ENCODE measurements around the gene KLHL24. TPM values are rescaled to one million over a fixed set of nuclear protein-coding genes. Genes with fewer than 3 reads are reported as not detected.

Gene KLHL24
- total and polyA plus RNA-seq, 2 of the 4 experiments (the other 2 are of a cell fraction): 5.7 to 25.6 TPM

DNA sequence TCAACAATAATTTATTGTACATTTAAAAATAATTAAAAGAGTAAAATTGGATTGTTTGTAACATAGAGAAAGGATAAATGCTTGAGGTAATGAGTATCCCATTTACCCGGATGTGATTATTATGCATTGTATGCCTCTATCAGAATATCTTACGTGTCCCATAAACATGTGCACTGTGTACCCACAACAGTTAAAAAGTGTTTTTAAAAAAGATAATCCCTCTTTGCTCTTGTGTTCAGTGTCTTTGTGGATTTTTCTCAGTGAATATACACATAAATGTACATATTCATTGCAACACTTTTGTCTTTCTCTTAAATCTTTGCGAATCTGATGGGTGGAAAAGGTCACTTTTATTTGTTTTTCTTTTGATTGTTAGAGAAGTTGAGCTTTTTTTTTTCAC is 82.6 kb downstream of the KLHL24 start:
- no peak overlapping the region for H2BK20ac ChIP-seq (ENCODE audit: low read depth, low read length)
- no peak overlapping the region for H3K9ac ChIP-seq (ENCODE audit: low read depth, low read length)
- no CpG with 5 or more reads among the region's 3 CpGs for WGBS, 2 experiments (ENCODE audit: extremely low coverage in 2 of 2, insufficient read length in 1 of 2)
- dilution Hi-C loops (cut with HindIII; ENCODE audit: low sequenced_read_pairs, unreplicated experiment): no loop called here
- BruUV-seq (replicated peaks): no TSS peak
- no peak overlapping the region for H4K8ac ChIP-seq (ENCODE audit: low read depth in 2 of 2, low read length in 2 of 2)
- H3K27me3 ChIP-seq (ENCODE audit: control insufficient read depth, insufficient read depth, low read length): no peaks in the 10 kb centered on the region
- peaks cover 12% of the 10 kb centered on the region for H4K20me1 ChIP-seq (ENCODE audit: insufficient read depth, low read length)
- CTCF ChIA-PET: interaction anchor here (1.3 kb wide), 1 partner anchor 39 kb away, joined by 3 read pairs; no protein-coding TSS in a partner anchor
- no peak overlapping the region for H3K18ac ChIP-seq (ENCODE audit: low read depth, low read length)
- no peak overlapping the region for H2AFZ ChIP-seq (replicated peaks; ENCODE audit: low read length, poor library complexity)
- H3K9me1 ChIP-seq (ENCODE audit: insufficient read depth, low read length): no peaks in the 10 kb centered on the region
- H3K4me3 ChIP-seq (ENCODE audit: insufficient read depth, low read depth, low read length): no peak overlapping the region
- POLR2A ChIA-PET (ENCODE audit: unreplicated experiment): interaction anchor here (0.6 kb wide), 1 partner anchor 1127 kb away, joined by 8 read pairs; no protein-coding TSS in a partner anchor
- H2AK5ac ChIP-seq (ENCODE audit: low read depth, low read length): no peak overlapping the region
- TF ChIP-seq SMC3 (IDR thresholded peaks at IDR 0.05; ENCODE audit: low read depth, low read length) (no peak), MAFK (IDR thresholded peaks at IDR 0.05; ENCODE audit: low read depth, low read length) (no peak), RAD21 (IDR thresholded peaks at IDR 0.05; ENCODE audit: low read length) (no peak), FOS (IDR thresholded peaks at IDR 0.05; ENCODE audit: low read depth, low read length) (no peak), MAZ (IDR thresholded peaks at IDR 0.05; ENCODE audit: borderline replicate concordance, low read depth, low read length) (no peak)
- TF ChIP-seq, protein P1, sequence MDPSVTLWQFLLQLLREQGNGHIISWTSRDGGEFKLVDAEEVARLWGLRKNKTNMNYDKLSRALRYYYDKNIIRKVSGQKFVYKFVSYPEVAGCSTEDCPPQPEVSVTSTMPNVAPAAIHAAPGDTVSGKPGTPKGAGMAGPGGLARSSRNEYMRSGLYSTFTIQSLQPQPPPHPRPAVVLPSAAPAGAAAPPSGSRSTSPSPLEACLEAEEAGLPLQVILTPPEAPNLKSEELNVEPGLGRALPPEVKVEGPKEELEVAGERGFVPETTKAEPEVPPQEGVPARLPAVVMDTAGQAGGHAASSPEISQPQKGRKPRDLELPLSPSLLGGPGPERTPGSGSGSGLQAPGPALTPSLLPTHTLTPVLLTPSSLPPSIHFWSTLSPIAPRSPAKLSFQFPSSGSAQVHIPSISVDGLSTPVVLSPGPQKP (IDR thresholded peaks at IDR 0.05; ENCODE audit: borderline replicate concordance, low read depth, low read length): no peak
- no peak overlapping the region for H2BK15ac ChIP-seq (ENCODE audit: low read depth, low read length)
- no peak overlapping the region for H3K23ac ChIP-seq (ENCODE audit: low read depth, low read length)
- intact Hi-C loops (cut with micrococcal nuclease): no loop called here
- H3K9me3 ChIP-seq (ENCODE audit: control insufficient read depth, insufficient read depth, low read length): no peaks in the 10 kb centered on the region
- DNase-seq: no peak
- no peak overlapping the region for H3K27ac ChIP-seq (ENCODE audit: insufficient read depth, low read length)
- H3K36me3 ChIP-seq (ENCODE audit: control insufficient read depth, insufficient read depth, low read length): peaks cover 35% of the 10 kb centered on the region
- no peak overlapping the region for H3K56ac ChIP-seq (ENCODE audit: extremely low read depth, insufficient read depth, low read length)
- no peak overlapping the region for H3K4ac ChIP-seq (ENCODE audit: low read depth, low read length)
- no peak overlapping the region for H2BK5ac ChIP-seq (ENCODE audit: low read depth, low read length, poor library complexity, severe bottlenecking)
- no peak overlapping the region for H4K5ac ChIP-seq (ENCODE audit: low read depth, low read length)
- H2BK120ac ChIP-seq (ENCODE audit: low read depth, low read length): no peak overlapping the region
- in situ Hi-C loops (cut with MboI; ENCODE audit: low sequenced_read_pairs): no loop called here
- H2AK9ac ChIP-seq (replicated peaks; ENCODE audit: low read depth, low read length, poor library complexity): no peak overlapping the region
- peaks cover 17 to 22% of the 10 kb centered on the region in 2 experiments for H3K79me1 ChIP-seq (ENCODE audit: low read depth in 1 of 2, low read length in 2 of 2)
- H3K4me1 ChIP-seq (ENCODE audit: control insufficient read depth, insufficient read depth, low read length): no peaks in the 10 kb centered on the region
- H3K14ac ChIP-seq (replicated peaks; ENCODE audit: low read depth, low read length): no peak overlapping the region
- no peak overlapping the region for H4K91ac ChIP-seq (ENCODE audit: insufficient read depth, low read depth, low read length)
- ATAC-seq (ENCODE audit: low read depth): no peak
- H3K4me2 ChIP-seq (ENCODE audit: low read depth, low read length): no peak overlapping the region
